Activated CD8-positive, alpha-beta memory T cell treated with anti-CD3 and anti-CD28 coated beads, Interleukin-2, amount 50 U/mL, for 1 hour (primary cell): ENCODE measurements around the gene NCAPG.
"Not testable (repeated sequence)": the region's sequence is repeated elsewhere in the genome, so short reads cannot be mapped to it uniquely, and the experiment has no call there.

ENCODE experiments used
- DNase-seq: peaks from one replicate; pipeline ENCODE4 v3.0.0-alpha.2; 2020; ENCODE audit errors: extremely low read depth

NCAPG gene

GRCh38 chr4:17788956-17789355 is 21.8 kb upstream of the NCAPG start:
- no peak for DNase-seq

GRCh38 chr4:17794730-17795129 is 16.0 kb upstream of the NCAPG start:
- DNase-seq, result no peak

GRCh38 chr4:17797808-17798207 is 13.0 kb upstream of the NCAPG start:
- DNase-seq, result no peak

- DNase-seq, result no peak
These were observed 5.1 kb upstream of the NCAPG start for GRCh38 chr4:17805580-17806155.

GRCh38 chr4:17807446-17807845 is 3.3 kb upstream of the NCAPG start:
- DNase-seq, result no peak

- DNase-seq, result no peak
These were observed 1.1 kb upstream of the NCAPG start for GRCh38 chr4:17809667-17810066.

- DNase-seq, result no peak
These were observed 362 bp downstream of the NCAPG start for GRCh38 chr4:17811078-17811603.

GRCh38 chr4:17812125-17812524 is 1.3 kb downstream of the NCAPG start:
- no peak for DNase-seq

GRCh38 chr4:17812801-17813200 is 2.0 kb downstream of the NCAPG start:
- DNase-seq, result no peak

- no peak for DNase-seq
These were observed 3.4 kb downstream of the NCAPG start for GRCh38 chr4:17814140-17814539.

GRCh38 chr4:17816142-17816541 is 5.4 kb downstream of the NCAPG start:
- no peak for DNase-seq

- no peak for DNase-seq
These were observed 6.2 kb downstream of the NCAPG start for GRCh38 chr4:17817027-17817426.

GRCh38 chr4:17823871-17824669 is 13.3 kb downstream of the NCAPG start:
- DNase-seq, result no peak

GRCh38 chr4:17846266-17846665 is 35.5 kb downstream of the NCAPG start:
- no peak for DNase-seq

- DNase-seq, result not testable (repeated sequence)
These were observed 39.5 kb downstream of the NCAPG start for GRCh38 chr4:17850295-17850694.

- no peak for DNase-seq
These were observed 41.2 kb downstream of the NCAPG start for GRCh38 chr4:17851959-17852358.

GRCh38 chr4:17854036-17854435 is 43.3 kb downstream of the NCAPG start:
- DNase-seq, result no peak

- no peak for DNase-seq
These were observed 49.1 kb downstream of the NCAPG start for GRCh38 chr4:17859793-17860406.

GRCh38 chr4:17861906-17862305 is 51.1 kb downstream of the NCAPG start:
- not testable (repeated sequence) for DNase-seq

- no peak for DNase-seq
These were observed 55.1 kb downstream of the NCAPG start for GRCh38 chr4:17865866-17866363.

- no peak for DNase-seq
These were observed 56.0 kb downstream of the NCAPG start for GRCh38 chr4:17866810-17867209.

GRCh38 chr4:17867276-17867675 is 56.5 kb downstream of the NCAPG start:
- no peak for DNase-seq

- DNase-seq, result no peak
These were observed 58.5 kb downstream of the NCAPG start for GRCh38 chr4:17869327-17869726.
